OCI-LY7 (cell line): ENCODE results near the gene ST6GALNAC1. TPM values are rescaled to one million over a fixed set of nuclear protein-coding genes. Genes with fewer than 3 reads are reported as not detected.
A peak's percentile ranks its signal among the peaks of the same experiment; 100 is the strongest.

Source experiments
- BruUV-seq: library from RNA; stranded (reverse); fragments of 400-500 nt; replicated peaks from 2 replicates; lab custom pipeline; 2021; lab: Mats Ljungman, UMichigan
- CTCF ChIA-PET: fragments of 300-600 bp; sonication (Branson Sonifier 250); formaldehyde crosslinking; loops from one replicate; lab custom pipeline; 2022; ENCODE audit warnings: antibody characterized with exemption; ENCODE audit not compliant: unreplicated experiment; lab: Charles Lee
- POLR2A ChIA-PET: fragments of 300-600 bp; sonication (Branson Sonifier 250); formaldehyde crosslinking; loops from one replicate; lab custom pipeline; 2022; ENCODE audit warnings: antibody characterized with exemption; lab: Charles Lee
- DNase-seq: peaks from one replicate; pipeline ENCODE4 v3.0.0-alpha.2; 2015; ENCODE audit warnings: low spot score
- H2AFZ ChIP-seq: fragments of 200-600 bp; sonication (generic), shearing (Covaris generic); 2 replicates; pipeline ENCODE4 v1.6.1; 2014; ENCODE audit warnings: mild to moderate bottlenecking, antibody characterized with exemption, low read length, moderate library complexity
- H3K27ac ChIP-seq: fragments of 200-600 bp; sonication (generic); 2 replicates; pipeline ENCODE4 v1.5.1; 2014; ENCODE audit warnings: mixed run types, low read depth, mild to moderate bottlenecking, moderate library complexity, low read length, inconsistent platforms; ENCODE audit not compliant: poor library complexity, severe bottlenecking
- H3K36me3 ChIP-seq: fragments of 200-600 bp; sonication (generic); 2 replicates; pipeline ENCODE4 v1.6.1; 2014; ENCODE audit warnings: mild to moderate bottlenecking, antibody characterized with exemption, low read length, moderate library complexity, mixed read lengths; ENCODE audit not compliant: insufficient read depth
- H3K4me1 ChIP-seq: fragments of 200-600 bp; sonication (generic); 2 replicates; pipeline ENCODE4 v1.5.1; 2014; ENCODE audit warnings: mild to moderate bottlenecking, low read length; ENCODE audit not compliant: insufficient read depth, poor library complexity, severe bottlenecking
- H3K4me2 ChIP-seq: fragments of 200-600 bp; sonication (generic); 2 replicates; pipeline ENCODE4 v1.6.1; 2014; ENCODE audit warnings: mild to moderate bottlenecking, low read length
- H3K4me3 ChIP-seq: fragments of 200-600 bp; sonication (generic); 2 replicates; pipeline ENCODE4 v1.5.1; 2014; ENCODE audit warnings: mild to moderate bottlenecking, low read depth, low read length; ENCODE audit not compliant: poor library complexity, severe bottlenecking
- H3K79me2 ChIP-seq: fragments of 200-600 bp; sonication (generic); 2 replicates; pipeline ENCODE4 v1.6.1; 2016; ENCODE audit warnings: low read depth, mild to moderate bottlenecking, low read length, moderate library complexity, mixed read lengths; ENCODE audit not compliant: insufficient read depth
- H3K9me2 ChIP-seq: fragments of 200-600 bp; sonication (generic); 2 replicates; pipeline ENCODE4 v1.6.1; 2016; ENCODE audit warnings: mild to moderate bottlenecking, low read length, mixed read lengths; ENCODE audit not compliant: insufficient read depth
- H3K9me3 ChIP-seq: fragments of 200-600 bp; sonication (generic); 2 replicates; pipeline ENCODE4 v1.6.1; 2014; ENCODE audit warnings: mild to moderate bottlenecking, mixed run types, low read length, mixed read lengths
- H4K20me1 ChIP-seq: fragments of 200-600 bp; sonication (generic); 2 replicates; pipeline ENCODE4 v1.6.1; 2014; ENCODE audit warnings: mild to moderate bottlenecking, antibody characterized with exemption, low read length, moderate library complexity, mixed read lengths; ENCODE audit not compliant: insufficient read depth
- EZH2phosphoT487 ChIP-seq: fragments of 200-600 bp; sonication (generic); IDR thresholded peaks from 2 replicates; pipeline ENCODE4 v1.6.1; 2018; ENCODE audit warnings: low read depth, borderline replicate concordance, mild to moderate bottlenecking, mixed run types, antibody characterized with exemption, low read length, moderate library complexity, mixed read lengths
- intact Hi-C: fragments of 100-400 bp; cut with micrococcal nuclease; formaldehyde crosslinking; loops from one replicate; pipeline ENCODE4 v1.10.0; 2022; ENCODE audit not compliant: unreplicated experiment
- total RNA-seq, 2 experiments: library from RNA; depleted of rRNA in 1 of 2; stranded (reverse); fragments of >200 nt in 1 of 2; shearing (Covaris generic) in 1 of 2; gene quantifications; 2 replicates each; pipeline ENCODE4 v1.2.3, GENCODE V29; 2014 to 2022
- TF ChIP-seq, protein P1 (sequence below): fragments of 200-600 bp; sonication (generic); conservative IDR thresholded peaks from 2 replicates; pipeline ENCODE4 v1.5.1; 2014; ENCODE audit warnings: mild to moderate bottlenecking, antibody characterized with exemption, low read length, moderate library complexity, mixed read lengths

Gene ST6GALNAC1
- total RNA-seq, 2 experiments from 2014 or later: not detected

DNA sequence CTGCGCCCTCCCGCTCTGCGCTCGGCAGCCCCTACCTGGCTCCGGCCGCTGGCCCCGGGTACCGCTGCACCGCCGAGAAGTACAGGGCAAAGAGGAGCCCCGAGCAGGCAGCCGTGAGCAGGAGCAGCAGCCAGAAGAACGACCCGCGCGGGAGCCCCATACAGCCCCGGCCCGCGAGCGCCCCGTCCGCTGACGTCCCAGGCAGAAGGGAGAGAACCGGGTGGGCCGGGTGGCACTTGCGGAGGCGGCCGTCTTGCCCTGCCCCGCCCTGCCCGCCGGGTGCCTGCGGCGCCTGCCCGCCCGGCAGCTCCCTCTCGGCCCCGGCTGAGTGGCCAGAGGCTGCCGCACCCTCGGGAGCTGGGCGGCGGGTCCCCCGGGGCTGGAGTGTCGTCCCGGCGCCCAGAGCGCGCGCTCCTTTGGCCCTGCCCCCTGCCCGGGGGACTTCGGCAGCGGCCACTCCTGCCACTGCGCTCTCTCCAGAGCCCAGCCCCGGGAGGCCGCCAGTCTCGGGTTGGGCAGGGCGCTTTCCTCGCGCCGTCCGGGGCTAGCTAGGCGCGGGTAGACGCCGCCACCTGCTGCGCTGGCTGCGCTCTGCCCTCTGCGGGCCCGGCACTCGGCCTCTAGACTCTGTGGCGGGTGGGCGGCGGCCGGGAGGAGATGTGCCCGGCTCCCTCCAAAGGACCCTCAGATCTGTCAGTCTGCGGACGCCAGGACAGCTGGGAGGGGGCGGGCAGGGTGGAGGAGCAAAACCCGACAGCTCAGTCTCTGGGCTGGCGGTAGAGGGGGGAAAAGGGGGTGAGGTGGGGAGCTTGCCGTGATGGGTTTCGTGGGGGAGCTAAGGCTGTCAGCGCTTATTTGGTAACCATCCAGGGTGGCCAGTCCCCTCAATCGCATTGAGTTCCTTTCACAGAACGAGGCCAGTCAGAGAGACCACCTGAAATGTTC is 57.6 kb downstream of the ST6GALNAC1 start, which contains the start of gene ST6GALNAC2:
Gene ST6GALNAC2, minus strand, starts transcription at position 212 of the 945 bp plus-strand sequence. Its CDS starts 52 bp downstream, at position 160.
- no peak within 1 kb of the TSS for H3K27ac ChIP-seq
- DNase-seq: no peak
- no peak for TF ChIP-seq EZH2phosphoT487
- TF ChIP-seq, protein P1, sequence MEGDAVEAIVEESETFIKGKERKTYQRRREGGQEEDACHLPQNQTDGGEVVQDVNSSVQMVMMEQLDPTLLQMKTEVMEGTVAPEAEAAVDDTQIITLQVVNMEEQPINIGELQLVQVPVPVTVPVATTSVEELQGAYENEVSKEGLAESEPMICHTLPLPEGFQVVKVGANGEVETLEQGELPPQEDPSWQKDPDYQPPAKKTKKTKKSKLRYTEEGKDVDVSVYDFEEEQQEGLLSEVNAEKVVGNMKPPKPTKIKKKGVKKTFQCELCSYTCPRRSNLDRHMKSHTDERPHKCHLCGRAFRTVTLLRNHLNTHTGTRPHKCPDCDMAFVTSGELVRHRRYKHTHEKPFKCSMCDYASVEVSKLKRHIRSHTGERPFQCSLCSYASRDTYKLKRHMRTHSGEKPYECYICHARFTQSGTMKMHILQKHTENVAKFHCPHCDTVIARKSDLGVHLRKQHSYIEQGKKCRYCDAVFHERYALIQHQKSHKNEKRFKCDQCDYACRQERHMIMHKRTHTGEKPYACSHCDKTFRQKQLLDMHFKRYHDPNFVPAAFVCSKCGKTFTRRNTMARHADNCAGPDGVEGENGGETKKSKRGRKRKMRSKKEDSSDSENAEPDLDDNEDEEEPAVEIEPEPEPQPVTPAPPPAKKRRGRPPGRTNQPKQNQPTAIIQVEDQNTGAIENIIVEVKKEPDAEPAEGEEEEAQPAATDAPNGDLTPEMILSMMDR: no peak
- intact Hi-C loops: no loop called here
- no peaks in the 10 kb centered on the region for H3K9me3 ChIP-seq
- no peaks in the 10 kb centered on the region for H3K4me1 ChIP-seq
- BruUV-seq: no TSS peak
- H3K4me3 ChIP-seq: no peak within 1 kb of the TSS
- no peak within 1 kb of the TSS for H2AFZ ChIP-seq
- H3K4me2 ChIP-seq: no peak within 1 kb of the TSS
- no peaks in the 10 kb centered on the region for H3K9me2 ChIP-seq
- H3K79me2 ChIP-seq: no peaks in the 10 kb centered on the region
- ChIA-PET POLR2A (no interaction called here), CTCF (no interaction called here)
- H4K20me1 ChIP-seq: no peaks in the 10 kb centered on the region
- no peaks in the 10 kb centered on the region for H3K36me3 ChIP-seq

GRCh38 chr17:76585033-76585648 is 58.4 kb downstream of the ST6GALNAC1 start:
- no TSS peak for BruUV-seq
- ChIA-PET POLR2A (no interaction called here), CTCF (no interaction called here)
- Histone ChIP-seq H3K4me3 (no peak overlapping the region), H3K9me2 (no peaks in the 10 kb centered on the region), H3K79me2 (no peaks in the 10 kb centered on the region), H3K9me3 (no peaks in the 10 kb centered on the region), H3K36me3 (no peaks in the 10 kb centered on the region), H3K4me2 (no peak overlapping the region), H4K20me1 (no peaks in the 10 kb centered on the region), H3K27ac (no peak overlapping the region), H3K4me1 (no peaks in the 10 kb centered on the region), H2AFZ (no peak overlapping the region)
- TF ChIP-seq, protein P1: no peak
- TF ChIP-seq EZH2phosphoT487: peak; percentile 99; the same call in 1 of the 2 replicates
- no peak for DNase-seq
- intact Hi-C loops: no loop called here
